ENCODE measurements around the gene NUP188. TPM values are rescaled to one million over a fixed set of nuclear protein-coding genes. Genes with fewer than 3 reads are reported as not detected.

Gene NUP188
- polyA plus RNA-seq, 1 experiment, result 49.2 TPM

DNA sequence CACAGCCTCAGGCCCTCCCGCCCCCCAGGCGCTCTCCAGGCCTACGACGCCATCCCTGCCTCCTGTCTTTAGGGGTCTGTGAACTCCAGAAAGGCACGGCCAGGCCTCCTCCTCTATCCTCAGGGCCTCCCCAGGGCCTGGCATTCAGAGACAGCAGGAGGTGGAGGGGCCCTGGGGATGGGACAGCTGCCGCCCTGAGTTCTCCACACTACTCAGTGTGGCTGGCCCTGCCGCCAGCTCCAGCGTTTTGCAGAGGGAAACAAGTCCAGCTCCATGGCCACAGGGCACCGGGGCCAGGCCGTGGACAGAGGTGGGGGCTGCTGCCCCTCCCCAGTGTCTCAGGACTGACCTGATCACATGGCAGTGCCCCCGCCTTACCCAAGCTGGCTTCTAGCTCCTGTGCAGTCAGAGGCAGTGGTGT is 64.3 kb downstream of the NUP188 start:
- H3K27me3 ChIP-seq (ENCODE audit: control insufficient read depth, insufficient read depth, low read length), result no peaks in the 10 kb centered on the region
- TF ChIP-seq, protein P1, sequence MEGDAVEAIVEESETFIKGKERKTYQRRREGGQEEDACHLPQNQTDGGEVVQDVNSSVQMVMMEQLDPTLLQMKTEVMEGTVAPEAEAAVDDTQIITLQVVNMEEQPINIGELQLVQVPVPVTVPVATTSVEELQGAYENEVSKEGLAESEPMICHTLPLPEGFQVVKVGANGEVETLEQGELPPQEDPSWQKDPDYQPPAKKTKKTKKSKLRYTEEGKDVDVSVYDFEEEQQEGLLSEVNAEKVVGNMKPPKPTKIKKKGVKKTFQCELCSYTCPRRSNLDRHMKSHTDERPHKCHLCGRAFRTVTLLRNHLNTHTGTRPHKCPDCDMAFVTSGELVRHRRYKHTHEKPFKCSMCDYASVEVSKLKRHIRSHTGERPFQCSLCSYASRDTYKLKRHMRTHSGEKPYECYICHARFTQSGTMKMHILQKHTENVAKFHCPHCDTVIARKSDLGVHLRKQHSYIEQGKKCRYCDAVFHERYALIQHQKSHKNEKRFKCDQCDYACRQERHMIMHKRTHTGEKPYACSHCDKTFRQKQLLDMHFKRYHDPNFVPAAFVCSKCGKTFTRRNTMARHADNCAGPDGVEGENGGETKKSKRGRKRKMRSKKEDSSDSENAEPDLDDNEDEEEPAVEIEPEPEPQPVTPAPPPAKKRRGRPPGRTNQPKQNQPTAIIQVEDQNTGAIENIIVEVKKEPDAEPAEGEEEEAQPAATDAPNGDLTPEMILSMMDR (IDR thresholded peaks at IDR 0.05; ENCODE audit: insufficient read depth, low read depth, low read length), result no peak
- peaks cover 30% of the 10 kb centered on the region for H3K36me3 ChIP-seq (ENCODE audit: control insufficient read depth, insufficient read depth, low read length)
- no peak for DNase-seq (ENCODE audit: low read depth)
- CTCF ChIA-PET, result interaction anchor here (1.0 kb wide), 1 partner anchor 15 kb away, joined by 3 read pairs; no protein-coding TSS in a partner anchor
- POLR2A ChIA-PET, result no interaction called here
- H3K4me3 ChIP-seq (ENCODE audit: low read depth, low read length), result no peak overlapping the region

DNA sequence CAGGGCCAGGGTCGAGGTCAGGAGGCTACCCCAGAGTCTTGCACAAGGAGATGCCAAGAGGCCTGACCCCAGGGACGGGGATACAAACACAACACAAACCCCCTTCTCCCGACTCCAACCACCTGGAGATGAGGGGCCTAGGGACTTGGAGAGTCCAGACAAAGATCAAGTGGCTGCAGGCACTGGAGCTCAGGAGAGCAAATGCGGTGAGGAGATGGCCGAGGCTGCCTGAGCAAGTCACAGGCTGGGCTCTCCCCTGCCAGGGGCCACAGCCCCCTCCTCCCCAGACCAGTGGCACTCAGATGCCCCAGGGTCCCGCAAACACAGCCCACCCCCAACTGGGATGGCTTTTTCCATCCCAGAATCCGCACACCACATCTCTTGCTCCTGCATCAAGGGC is 64.8 kb downstream of the NUP188 start:
- TF ChIP-seq, protein P1 (IDR thresholded peaks at IDR 0.05; ENCODE audit: insufficient read depth, low read depth, low read length), result no peak
- CTCF ChIA-PET, result interaction anchor here (1.0 to 1.5 kb wide), 2 partner anchors 15 to 17 kb away, joined by 3 to 5 read pairs; partner anchors contain the start of gene SH3GLB2
- H3K27me3 ChIP-seq (ENCODE audit: control insufficient read depth, insufficient read depth, low read length), result no peaks in the 10 kb centered on the region
- POLR2A ChIA-PET, result no interaction called here
- H3K36me3 ChIP-seq (ENCODE audit: control insufficient read depth, insufficient read depth, low read length), result peaks cover 28% of the 10 kb centered on the region
- H3K4me3 ChIP-seq (ENCODE audit: low read depth, low read length), result no peak overlapping the region
- no peak for DNase-seq (ENCODE audit: low read depth)

DNA sequence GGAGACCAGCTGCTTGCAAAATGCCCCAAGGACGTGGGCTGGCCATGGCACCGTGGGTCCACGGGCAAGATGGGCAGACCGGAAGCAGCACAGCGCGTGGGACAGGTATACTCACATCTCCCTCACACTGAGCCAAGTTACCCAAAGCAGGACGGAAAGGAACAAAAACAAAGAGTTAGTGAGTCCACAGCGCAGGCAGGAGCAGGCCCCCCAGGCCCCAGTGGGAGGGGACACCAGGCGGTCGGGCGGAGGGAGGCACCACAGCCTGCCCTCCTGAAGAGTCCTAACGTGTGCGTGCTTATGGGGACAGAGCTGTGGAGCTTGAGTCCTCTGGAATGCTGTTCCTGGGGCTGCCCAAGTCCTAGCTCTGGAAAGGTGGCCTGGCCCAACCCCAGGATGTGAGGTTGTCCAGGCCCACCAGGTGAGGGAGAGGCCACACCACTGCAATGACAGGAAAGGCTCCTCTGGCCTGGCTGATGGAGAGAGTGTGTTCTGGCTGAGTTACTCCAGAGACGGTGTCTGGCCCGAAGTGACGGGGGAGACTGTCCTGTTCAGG is 65.5 kb downstream of the NUP188 start:
- TF ChIP-seq, protein P1 (IDR thresholded peaks at IDR 0.05; ENCODE audit: insufficient read depth, low read depth, low read length), result no peak
- DNase-seq (ENCODE audit: low read depth), result no peak
- H3K36me3 ChIP-seq (ENCODE audit: control insufficient read depth, insufficient read depth, low read length), result peaks cover 28% of the 10 kb centered on the region
- no peaks in the 10 kb centered on the region for H3K27me3 ChIP-seq (ENCODE audit: control insufficient read depth, insufficient read depth, low read length)
- ChIA-PET POLR2A (interaction anchor here (0.5 kb wide), 1 partner anchor 560 kb away, joined by 3 read pairs; no protein-coding TSS in a partner anchor), CTCF (interaction anchor here (1.0 to 1.5 kb wide), 3 partner anchors 14 to 149 kb away, joined by 3 to 5 read pairs (median 3); partner anchors contain the start of gene SH3GLB2)
- no peak overlapping the region for H3K4me3 ChIP-seq (ENCODE audit: low read depth, low read length)

DNA sequence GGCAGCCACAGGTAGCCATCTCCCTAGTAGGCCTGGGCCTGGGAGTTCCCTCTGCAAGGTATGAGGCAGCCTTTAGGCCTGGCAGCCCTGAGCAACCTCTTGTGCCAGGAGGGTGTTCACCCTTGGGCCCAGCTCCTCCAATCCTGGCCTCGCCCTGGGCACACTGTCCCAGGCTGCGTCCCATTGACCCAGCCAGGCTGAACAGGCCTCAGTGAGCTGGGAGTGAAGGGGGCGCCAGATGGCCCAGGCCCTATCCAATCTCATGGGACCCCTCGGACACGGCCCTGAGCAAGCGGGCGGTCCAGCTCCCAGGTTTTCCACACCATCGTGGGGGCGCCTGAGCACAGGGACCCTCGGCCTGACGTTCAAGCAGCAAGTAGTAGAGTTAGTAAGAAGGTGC is 66.2 kb downstream of the NUP188 start:
- POLR2A ChIA-PET, result interaction anchor here (0.5 kb wide), 1 partner anchor 559 kb away, joined by 3 read pairs; no protein-coding TSS in a partner anchor
- CTCF ChIA-PET, result interaction anchor here (1.1 to 1.5 kb wide), 2 partner anchors 15 to 150 kb away, joined by 3 to 5 read pairs; partner anchors contain the start of gene SH3GLB2
- TF ChIP-seq, protein P1 (IDR thresholded peaks at IDR 0.05; ENCODE audit: insufficient read depth, low read depth, low read length), result no peak
- no peaks in the 10 kb centered on the region for H3K27me3 ChIP-seq (ENCODE audit: control insufficient read depth, insufficient read depth, low read length)
- H3K36me3 ChIP-seq (ENCODE audit: control insufficient read depth, insufficient read depth, low read length), result peaks cover 26% of the 10 kb centered on the region
- no peak for DNase-seq (ENCODE audit: low read depth)
- no peak overlapping the region for H3K4me3 ChIP-seq (ENCODE audit: low read depth, low read length)

DNA sequence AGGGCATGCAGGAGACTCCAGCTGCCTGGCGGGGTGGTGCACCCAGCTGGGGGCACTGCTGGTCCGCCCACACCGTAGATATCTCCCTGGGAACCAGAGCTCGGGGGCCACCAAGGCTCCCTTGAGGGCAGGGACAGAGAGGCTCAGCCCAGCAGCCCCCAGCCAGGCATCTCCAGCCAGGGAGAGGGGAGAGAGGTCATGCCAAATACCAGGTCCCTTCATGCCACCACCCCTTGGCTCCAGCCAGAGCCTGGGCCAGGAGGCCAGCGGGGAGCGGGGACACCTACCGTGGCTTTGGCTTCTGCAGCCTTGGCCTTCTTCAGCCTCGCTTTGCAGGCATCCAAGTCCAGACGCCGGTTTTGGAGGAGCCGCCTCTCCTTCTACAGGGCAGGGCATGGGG is 66.6 kb downstream of the NUP188 start:
- no peak overlapping the region for H3K4me3 ChIP-seq (ENCODE audit: low read depth, low read length)
- H3K27me3 ChIP-seq (ENCODE audit: control insufficient read depth, insufficient read depth, low read length), result no peaks in the 10 kb centered on the region
- ChIA-PET CTCF (interaction anchor here (1.1 to 1.9 kb wide), 3 partner anchors 8 to 150 kb away, joined by 3 to 12 read pairs (median 5); partner anchors contain the start of gene SH3GLB2), POLR2A (no interaction called here)
- TF ChIP-seq, protein P1 (IDR thresholded peaks at IDR 0.05; ENCODE audit: insufficient read depth, low read depth, low read length), result no peak
- H3K36me3 ChIP-seq (ENCODE audit: control insufficient read depth, insufficient read depth, low read length), result peaks cover 25% of the 10 kb centered on the region
- no peak for DNase-seq (ENCODE audit: low read depth)

All from BJ (cell line).